Fibroblast of pulmonary artery (primary cell): ENCODE data around the gene VOPP1.
"Not testable (repeated sequence)": the region's sequence is repeated elsewhere in the genome, so short reads cannot be mapped to it uniquely, and the experiment has no call there.

Experiments used
- DNase-seq: peaks from one replicate; pipeline ENCODE4 v3.0.0-alpha.2; 2010; ENCODE audit warnings: low read depth
- H3K4me3 ChIP-seq: replicated peaks from 2 replicates; pipeline ENCODE4 v1.5.1; 2011; ENCODE audit warnings: low read depth, mild to moderate bottlenecking, control low read depth, low read length, moderate library complexity
- TF ChIP-seq, protein P1 (sequence below): IDR thresholded peaks from 2 replicates; pipeline ENCODE4 v1.5.1; 2011; ENCODE audit warnings: mild to moderate bottlenecking, control low read depth, low read length, inconsistent platforms; ENCODE audit errors: missing control alignments

VOPP1 gene

DNA sequence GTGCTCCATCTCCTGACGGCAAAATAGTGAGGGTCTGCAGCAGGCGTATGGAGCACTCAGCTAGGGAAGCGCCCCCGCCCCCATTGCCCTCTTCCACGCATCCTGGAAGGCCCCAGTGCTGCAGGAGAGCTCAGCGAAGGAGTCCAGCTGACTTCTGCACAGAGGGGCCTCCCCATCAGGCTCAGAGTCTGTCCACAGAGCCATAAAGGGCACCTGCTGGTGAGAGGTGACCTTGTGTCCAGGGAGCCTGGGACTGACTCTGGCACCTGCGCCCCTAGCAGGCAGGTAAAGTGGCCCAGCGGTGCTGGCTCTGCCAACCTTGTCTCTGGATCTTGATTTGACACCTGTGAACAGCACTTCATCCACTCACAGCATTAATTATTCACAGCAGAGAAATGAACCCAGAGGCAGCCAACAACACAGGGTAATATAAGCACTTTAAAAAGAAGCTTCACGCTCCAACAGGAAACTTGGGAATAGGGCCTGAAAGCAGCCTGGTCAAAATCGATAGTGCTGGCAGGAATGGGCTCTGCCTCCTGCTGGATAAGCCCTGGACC is 59.6 kb downstream of the VOPP1 start:
- TF ChIP-seq, protein P1, sequence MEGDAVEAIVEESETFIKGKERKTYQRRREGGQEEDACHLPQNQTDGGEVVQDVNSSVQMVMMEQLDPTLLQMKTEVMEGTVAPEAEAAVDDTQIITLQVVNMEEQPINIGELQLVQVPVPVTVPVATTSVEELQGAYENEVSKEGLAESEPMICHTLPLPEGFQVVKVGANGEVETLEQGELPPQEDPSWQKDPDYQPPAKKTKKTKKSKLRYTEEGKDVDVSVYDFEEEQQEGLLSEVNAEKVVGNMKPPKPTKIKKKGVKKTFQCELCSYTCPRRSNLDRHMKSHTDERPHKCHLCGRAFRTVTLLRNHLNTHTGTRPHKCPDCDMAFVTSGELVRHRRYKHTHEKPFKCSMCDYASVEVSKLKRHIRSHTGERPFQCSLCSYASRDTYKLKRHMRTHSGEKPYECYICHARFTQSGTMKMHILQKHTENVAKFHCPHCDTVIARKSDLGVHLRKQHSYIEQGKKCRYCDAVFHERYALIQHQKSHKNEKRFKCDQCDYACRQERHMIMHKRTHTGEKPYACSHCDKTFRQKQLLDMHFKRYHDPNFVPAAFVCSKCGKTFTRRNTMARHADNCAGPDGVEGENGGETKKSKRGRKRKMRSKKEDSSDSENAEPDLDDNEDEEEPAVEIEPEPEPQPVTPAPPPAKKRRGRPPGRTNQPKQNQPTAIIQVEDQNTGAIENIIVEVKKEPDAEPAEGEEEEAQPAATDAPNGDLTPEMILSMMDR = no peak
- no peak overlapping the region for H3K4me3 ChIP-seq
- no peak for DNase-seq

DNA sequence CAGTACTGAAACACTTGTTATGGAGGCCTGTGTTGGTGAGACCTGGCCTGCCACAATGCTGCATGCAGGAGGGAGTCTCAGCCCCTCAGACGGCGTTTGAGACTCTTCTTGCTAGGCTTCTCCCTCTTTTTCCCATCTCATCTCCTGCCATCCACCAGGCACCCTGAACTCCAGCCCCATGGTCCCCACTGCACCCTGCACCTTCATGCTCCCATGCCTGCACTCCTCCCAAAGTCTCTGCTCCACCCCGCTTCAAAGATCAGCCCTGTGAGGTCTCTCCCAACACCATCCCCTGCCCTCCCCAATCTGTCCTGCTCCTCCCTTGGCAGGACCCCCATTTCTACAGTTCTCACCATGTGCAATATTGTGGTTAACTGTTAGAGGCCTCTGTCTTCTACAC is 61.7 kb downstream of the VOPP1 start:
- no peak overlapping the region for H3K4me3 ChIP-seq
- TF ChIP-seq, protein P1 = no peak
- DNase-seq = no peak

- not testable (repeated sequence) for DNase-seq, H3K4me3 ChIP-seq
Observed at GRCh38 chr7:55510206-55510605, 62.1 kb downstream of the VOPP1 start.

- DNase-seq = peak; percentile 60
- no peak overlapping the region for H3K4me3 ChIP-seq
- TF ChIP-seq, protein P1 = no peak
Observed at GRCh38 chr7:55509322-55509721, 63.0 kb downstream of the VOPP1 start.

DNA sequence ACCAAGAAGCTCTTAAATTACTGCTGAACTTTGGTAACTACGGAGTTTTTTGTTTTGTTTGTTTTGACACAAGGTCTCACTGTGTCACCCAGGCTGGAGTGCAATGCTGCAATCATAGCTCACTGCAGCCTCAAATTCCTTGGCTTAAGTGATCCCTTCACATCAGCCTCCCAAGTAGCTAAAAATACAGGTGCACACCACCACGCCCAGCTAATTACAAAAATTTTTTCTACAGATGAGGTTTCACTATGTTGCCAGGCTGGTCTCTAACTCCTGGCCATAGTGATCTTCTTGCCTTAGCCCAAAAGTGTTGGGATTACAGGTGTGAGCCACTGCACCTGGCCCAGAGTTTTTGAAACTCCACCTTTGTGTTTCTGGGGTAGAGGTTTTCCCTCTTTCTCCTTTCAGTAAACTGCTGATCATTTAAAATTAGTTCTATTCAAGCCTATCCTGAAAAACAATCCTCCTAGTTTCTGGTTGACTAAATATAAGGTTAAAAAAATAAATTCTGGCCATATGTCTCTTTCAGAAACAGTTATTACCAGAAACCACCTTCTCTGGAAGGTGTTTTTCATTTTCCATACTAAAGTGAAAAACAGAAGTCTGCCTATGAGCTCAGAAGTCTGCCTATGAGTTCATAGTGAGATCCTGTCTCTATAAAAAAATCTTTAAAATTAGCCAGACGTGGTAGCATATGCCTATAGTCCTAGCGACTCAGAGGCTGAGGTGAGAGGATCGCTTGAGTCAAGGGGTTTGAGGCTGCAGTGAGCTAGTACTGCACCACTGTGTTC is 63.9 kb downstream of the VOPP1 start:
- no peak overlapping the region for H3K4me3 ChIP-seq
- DNase-seq = no peak
- TF ChIP-seq, protein P1 = no peak

- no peak for DNase-seq
- TF ChIP-seq, protein P1 = no peak
- H3K4me3 ChIP-seq = no peak overlapping the region
Observed at GRCh38 chr7:55507743-55508142, 64.6 kb downstream of the VOPP1 start.

- no peak for DNase-seq
- TF ChIP-seq, protein P1 = no peak
- H3K4me3 ChIP-seq = no peak overlapping the region
Observed at GRCh38 chr7:55504967-55505658, 67.2 kb downstream of the VOPP1 start.
